Trophoblast cell (in vitro differentiated cells and primary cell): ENCODE measurements around the gene TSPYL4.

Source experiments
- DNase-seq, 2 donors: peaks; one replicate each; pipeline ENCODE4 v3.0.0-alpha.2; 2016
- H2AFZ ChIP-seq: 2 replicates; pipeline ENCODE4 v1.6.1; 2013; ENCODE audit warnings: low read length, moderate library complexity, mild to moderate bottlenecking; ENCODE audit not compliant: insufficient read depth, poor library complexity
- H2AK5ac ChIP-seq: 2 replicates; pipeline ENCODE4 v1.6.1; 2013; ENCODE audit warnings: mild to moderate bottlenecking, low read length
- H2BK120ac ChIP-seq: 2 replicates; pipeline ENCODE4 v1.6.1; 2013; ENCODE audit warnings: low read length, mild to moderate bottlenecking, moderate library complexity; ENCODE audit not compliant: insufficient read depth, poor library complexity
- H2BK12ac ChIP-seq: 2 replicates; pipeline ENCODE4 v1.6.1; 2013; ENCODE audit warnings: mild to moderate bottlenecking, low read length, moderate library complexity
- H2BK5ac ChIP-seq: 2 replicates; pipeline ENCODE4 v1.6.1; 2013; ENCODE audit warnings: low read length, low read depth, moderate library complexity, mild to moderate bottlenecking; ENCODE audit not compliant: poor library complexity
- H3K14ac ChIP-seq: 2 replicates; pipeline ENCODE4 v1.6.1; 2013; ENCODE audit warnings: mild to moderate bottlenecking, low read length
- H3K18ac ChIP-seq: 2 replicates; pipeline ENCODE4 v1.6.1; 2013; ENCODE audit warnings: mild to moderate bottlenecking, low read length
- H3K23ac ChIP-seq: 2 replicates; pipeline ENCODE4 v1.6.1; 2013; ENCODE audit warnings: low read length
- H3K27ac ChIP-seq: 2 replicates; pipeline ENCODE4 v1.5.1; 2013; ENCODE audit warnings: low read depth, mild to moderate bottlenecking, inconsistent platforms, low read length, moderate library complexity
- H3K27me3 ChIP-seq: 2 replicates; pipeline ENCODE4 v1.6.1; 2013; ENCODE audit warnings: inconsistent platforms, mild to moderate bottlenecking, low read length, moderate library complexity; ENCODE audit not compliant: insufficient read depth
- H3K36me3 ChIP-seq, 2 experiments: 1 replicate in 1 of 2; 2 replicates in 1 of 2; pipeline ENCODE4 v1.6.1; 2013; ENCODE audit warnings: low read length in 2 of 2, mild to moderate bottlenecking in 2 of 2, moderate library complexity in 1 of 2; ENCODE audit not compliant: insufficient read depth in 2 of 2, control insufficient read depth in 1 of 2
- H3K4ac ChIP-seq: 2 replicates; pipeline ENCODE4 v1.6.1; 2013; ENCODE audit warnings: low read depth, mild to moderate bottlenecking, low read length, moderate library complexity
- H3K4me1 ChIP-seq, 2 experiments: 1 replicate in 1 of 2; 2 replicates in 1 of 2; pipeline ENCODE4 v1.6.1; 2013; ENCODE audit warnings: low read length in 2 of 2, mild to moderate bottlenecking in 2 of 2, moderate library complexity in 1 of 2; ENCODE audit not compliant: insufficient read depth in 2 of 2, control insufficient read depth in 1 of 2
- H3K4me2 ChIP-seq: 2 replicates; pipeline ENCODE4 v1.6.1; 2013; ENCODE audit warnings: inconsistent platforms, mild to moderate bottlenecking, low read length, moderate library complexity
- H3K4me3 ChIP-seq: 2 replicates; pipeline ENCODE4 v1.5.1; 2013; ENCODE audit warnings: mild to moderate bottlenecking, low read depth, low read length, inconsistent platforms
- H3K79me1 ChIP-seq: one replicate; pipeline ENCODE4 v1.6.1; 2013; ENCODE audit warnings: low read length
- H3K79me2 ChIP-seq: 2 replicates; pipeline ENCODE4 v1.6.1; 2013; ENCODE audit warnings: low read length, mild to moderate bottlenecking; ENCODE audit not compliant: control insufficient read depth, insufficient read depth, poor library complexity
- H3K9ac ChIP-seq: 2 replicates; pipeline ENCODE4 v1.6.1; 2013; ENCODE audit warnings: mild to moderate bottlenecking, low read length
- H3K9me3 ChIP-seq: 2 replicates; pipeline ENCODE4 v1.6.1; 2013; ENCODE audit warnings: low read depth, mild to moderate bottlenecking, control low read depth, inconsistent platforms, low read length; ENCODE audit not compliant: insufficient read depth
- H4K12ac ChIP-seq: 2 replicates; pipeline ENCODE4 v1.6.1; 2013; ENCODE audit warnings: low read depth, mild to moderate bottlenecking, low read length, moderate library complexity
- H4K8ac ChIP-seq: 2 replicates; pipeline ENCODE4 v1.6.1; 2013; ENCODE audit warnings: low read depth, mild to moderate bottlenecking, low read length, moderate library complexity
- H4K91ac ChIP-seq: one replicate; pipeline ENCODE4 v1.6.1; 2013; ENCODE audit warnings: low read depth, mild to moderate bottlenecking, low read length, moderate library complexity
- WGBS: extraction: QIAGEN DNeasy Blood & Tissue Kit; methylation state at CpG from one replicate; pipeline ENCODE4 v1.1.7; 2013; ENCODE audit warnings: missing lambda C conversion rate; ENCODE audit not compliant: insufficient read length, insufficient coverage; ENCODE audit errors: extremely low coverage; 5-methylcytosine and 5-hydroxymethylcytosine counted together

Gene TSPYL4

GRCh38 chr6:116206231-116206903 lies 47.5 kb downstream of the TSPYL4 start:
- no peak overlapping the region for H4K12ac ChIP-seq
- no peak for DNase-seq
- H2AK5ac ChIP-seq = no peak overlapping the region
- no peak overlapping the region for H2BK120ac ChIP-seq
- H3K27ac ChIP-seq = no peak overlapping the region
- H3K14ac ChIP-seq = no peak overlapping the region
- no peak overlapping the region for H2AFZ ChIP-seq
- H3K9ac ChIP-seq = no peak overlapping the region
- no peaks in the 10 kb centered on the region for H3K79me2 ChIP-seq
- no peak overlapping the region for H2BK12ac ChIP-seq
- H3K4me1 ChIP-seq = no peaks in the 10 kb centered on the region
- no peaks in the 10 kb centered on the region for H3K27me3 ChIP-seq
- no peak overlapping the region for H3K4me3 ChIP-seq
- H3K36me3 ChIP-seq = no peaks in the 10 kb centered on the region
- no peak overlapping the region for H4K8ac ChIP-seq
- no peak overlapping the region for H3K18ac ChIP-seq
- H2BK5ac ChIP-seq = no peak overlapping the region
- no peak overlapping the region for H4K91ac ChIP-seq
- no peak overlapping the region for H3K23ac ChIP-seq
- H3K79me1 ChIP-seq = no peaks in the 10 kb centered on the region
- WGBS = no CpG with 5 or more reads among the region's 1 CpG
- H3K4me2 ChIP-seq = no peak overlapping the region
- no peaks in the 10 kb centered on the region for H3K9me3 ChIP-seq
- no peak overlapping the region for H3K4ac ChIP-seq

GRCh38 chr6:116205281-116205680 lies 48.6 kb downstream of the TSPYL4 start:
- Histone ChIP-seq H4K12ac (no peak overlapping the region), H3K18ac (no peak overlapping the region), H3K23ac (no peak overlapping the region), H3K27me3 (no peaks in the 10 kb centered on the region), H4K91ac (no peak overlapping the region), H3K14ac (no peak overlapping the region), H2BK5ac (no peak overlapping the region), H3K4me1 (no peaks in the 10 kb centered on the region), H2AK5ac (no peak overlapping the region), H3K9ac (no peak overlapping the region), H3K4me3 (no peak overlapping the region), H4K8ac (no peak overlapping the region), H3K9me3 (no peaks in the 10 kb centered on the region), H3K27ac (no peak overlapping the region), H3K79me1 (no peaks in the 10 kb centered on the region), H3K79me2 (no peaks in the 10 kb centered on the region), H3K36me3 (no peaks in the 10 kb centered on the region), H2BK12ac (no peak overlapping the region), H3K4me2 (no peak overlapping the region), H2BK120ac (no peak overlapping the region), H2AFZ (no peak overlapping the region), H3K4ac (no peak overlapping the region)
- no peak for DNase-seq
- no CpG with 5 or more reads among the region's 2 CpGs for whole genome bisulfite sequencing

GRCh38 chr6:116201538-116201937 lies 52.3 kb downstream of the TSPYL4 start:
- H4K91ac ChIP-seq = no peak overlapping the region
- no peak overlapping the region for H3K4ac ChIP-seq
- H2BK120ac ChIP-seq = no peak overlapping the region
- H3K27me3 ChIP-seq = no peaks in the 10 kb centered on the region
- no peak overlapping the region for H2BK12ac ChIP-seq
- H2AFZ ChIP-seq = no peak overlapping the region
- H3K79me2 ChIP-seq = no peaks in the 10 kb centered on the region
- H2BK5ac ChIP-seq = no peak overlapping the region
- H3K9me3 ChIP-seq = no peaks in the 10 kb centered on the region
- H3K23ac ChIP-seq = no peak overlapping the region
- WGBS = no CpG with 5 or more reads among the region's 2 CpGs
- no peak overlapping the region for H3K4me2 ChIP-seq
- H3K9ac ChIP-seq = no peak overlapping the region
- H3K4me3 ChIP-seq = no peak overlapping the region
- no peak for DNase-seq
- no peak overlapping the region for H3K14ac ChIP-seq
- no peak overlapping the region for H3K27ac ChIP-seq
- H2AK5ac ChIP-seq = no peak overlapping the region
- no peak overlapping the region for H3K18ac ChIP-seq
- H4K8ac ChIP-seq = no peak overlapping the region
- H3K4me1 ChIP-seq = peaks cover 0 to 2% of the 10 kb centered on the region in 2 experiments
- no peaks in the 10 kb centered on the region for H3K79me1 ChIP-seq
- H3K36me3 ChIP-seq = no peaks in the 10 kb centered on the region
- no peak overlapping the region for H4K12ac ChIP-seq

- Histone ChIP-seq H2AFZ (no peak overlapping the region), H3K4me2 (no peak overlapping the region), H3K23ac (no peak overlapping the region), H3K9me3 (no peaks in the 10 kb centered on the region), H4K12ac (no peak overlapping the region), H3K14ac (no peak overlapping the region), H2BK12ac (no peak overlapping the region), H2BK120ac (no peak overlapping the region), H3K4me3 (no peak overlapping the region), H3K36me3 (no peaks in the 10 kb centered on the region), H3K18ac (no peak overlapping the region), H4K91ac (no peak overlapping the region), H3K4ac (no peak overlapping the region), H2AK5ac (no peak overlapping the region), H3K4me1 (peaks cover 0 to 2% of the 10 kb centered on the region in 2 experiments), H3K27me3 (no peaks in the 10 kb centered on the region), H3K9ac (no peak overlapping the region), H3K27ac (no peak overlapping the region), H3K79me2 (no peaks in the 10 kb centered on the region), H2BK5ac (no peak overlapping the region), H3K79me1 (no peaks in the 10 kb centered on the region), H4K8ac (no peak overlapping the region)
- no peak for DNase-seq
- WGBS = no CpG with 5 or more reads among the region's 3 CpGs
Observed at GRCh38 chr6:116200619-116201249, 53.1 kb downstream of the TSPYL4 start.
